ENCODE data around the gene CDKL5. TPM values are rescaled to one million over a fixed set of nuclear protein-coding genes. Genes with fewer than 3 reads are reported as not detected.

Gene CDKL5
- total RNA-seq, 1 experiment from 2014 or later: 1.2 TPM

DNA sequence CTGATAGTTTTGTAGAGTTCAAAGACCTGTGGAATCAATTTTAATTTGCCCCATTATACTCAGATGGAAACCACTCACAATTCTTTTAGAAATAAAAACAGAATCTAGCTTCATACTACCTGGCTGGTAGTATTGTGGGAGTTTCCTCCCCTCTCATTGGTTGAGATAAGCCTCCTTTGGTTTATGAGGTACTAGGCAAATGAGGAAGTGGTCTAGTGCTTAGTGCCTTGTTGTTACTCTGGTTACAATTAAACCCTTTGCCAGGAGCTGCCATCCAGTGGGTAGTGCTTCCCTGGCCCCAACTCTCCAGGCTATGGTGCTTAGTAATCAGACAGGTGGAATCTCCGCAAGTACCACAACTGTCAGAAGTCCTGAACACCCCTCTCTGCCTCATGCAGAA, 118.3 kb downstream of the CDKL5 start:
- POLR2A ChIA-PET: no interaction called here
- in situ Hi-C loops (cut with HindIII; ENCODE audit: low pct_unique_long_range_greater_than_20kb, low sequenced_read_pairs): no loop called here
- ATAC-seq (no peak), DNase-seq (ENCODE audit: low read depth, low spot score) (no peak)
- TF ChIP-seq POLR2AphosphoS5 (IDR thresholded peaks at IDR 0.05; ENCODE audit: low read depth, low read length): no peak
- no peak for TF ChIP-seq TCF7L2 (IDR thresholded peaks at IDR 0.05; ENCODE audit: low read depth, low read length)
- TF ChIP-seq, protein P1, sequence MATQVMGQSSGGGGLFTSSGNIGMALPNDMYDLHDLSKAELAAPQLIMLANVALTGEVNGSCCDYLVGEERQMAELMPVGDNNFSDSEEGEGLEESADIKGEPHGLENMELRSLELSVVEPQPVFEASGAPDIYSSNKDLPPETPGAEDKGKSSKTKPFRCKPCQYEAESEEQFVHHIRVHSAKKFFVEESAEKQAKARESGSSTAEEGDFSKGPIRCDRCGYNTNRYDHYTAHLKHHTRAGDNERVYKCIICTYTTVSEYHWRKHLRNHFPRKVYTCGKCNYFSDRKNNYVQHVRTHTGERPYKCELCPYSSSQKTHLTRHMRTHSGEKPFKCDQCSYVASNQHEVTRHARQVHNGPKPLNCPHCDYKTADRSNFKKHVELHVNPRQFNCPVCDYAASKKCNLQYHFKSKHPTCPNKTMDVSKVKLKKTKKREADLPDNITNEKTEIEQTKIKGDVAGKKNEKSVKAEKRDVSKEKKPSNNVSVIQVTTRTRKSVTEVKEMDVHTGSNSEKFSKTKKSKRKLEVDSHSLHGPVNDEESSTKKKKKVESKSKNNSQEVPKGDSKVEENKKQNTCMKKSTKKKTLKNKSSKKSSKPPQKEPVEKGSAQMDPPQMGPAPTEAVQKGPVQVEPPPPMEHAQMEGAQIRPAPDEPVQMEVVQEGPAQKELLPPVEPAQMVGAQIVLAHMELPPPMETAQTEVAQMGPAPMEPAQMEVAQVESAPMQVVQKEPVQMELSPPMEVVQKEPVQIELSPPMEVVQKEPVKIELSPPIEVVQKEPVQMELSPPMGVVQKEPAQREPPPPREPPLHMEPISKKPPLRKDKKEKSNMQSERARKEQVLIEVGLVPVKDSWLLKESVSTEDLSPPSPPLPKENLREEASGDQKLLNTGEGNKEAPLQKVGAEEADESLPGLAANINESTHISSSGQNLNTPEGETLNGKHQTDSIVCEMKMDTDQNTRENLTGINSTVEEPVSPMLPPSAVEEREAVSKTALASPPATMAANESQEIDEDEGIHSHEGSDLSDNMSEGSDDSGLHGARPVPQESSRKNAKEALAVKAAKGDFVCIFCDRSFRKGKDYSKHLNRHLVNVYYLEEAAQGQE (IDR thresholded peaks at IDR 0.05; ENCODE audit: insufficient read depth in 1 of 2, low read depth in 2 of 2, low read length in 1 of 2): no peak
- no peak for TF ChIP-seq SIN3A (IDR thresholded peaks at IDR 0.05; ENCODE audit: borderline replicate concordance, insufficient read depth, low read depth, low read length)
- TF ChIP-seq, protein P2, sequence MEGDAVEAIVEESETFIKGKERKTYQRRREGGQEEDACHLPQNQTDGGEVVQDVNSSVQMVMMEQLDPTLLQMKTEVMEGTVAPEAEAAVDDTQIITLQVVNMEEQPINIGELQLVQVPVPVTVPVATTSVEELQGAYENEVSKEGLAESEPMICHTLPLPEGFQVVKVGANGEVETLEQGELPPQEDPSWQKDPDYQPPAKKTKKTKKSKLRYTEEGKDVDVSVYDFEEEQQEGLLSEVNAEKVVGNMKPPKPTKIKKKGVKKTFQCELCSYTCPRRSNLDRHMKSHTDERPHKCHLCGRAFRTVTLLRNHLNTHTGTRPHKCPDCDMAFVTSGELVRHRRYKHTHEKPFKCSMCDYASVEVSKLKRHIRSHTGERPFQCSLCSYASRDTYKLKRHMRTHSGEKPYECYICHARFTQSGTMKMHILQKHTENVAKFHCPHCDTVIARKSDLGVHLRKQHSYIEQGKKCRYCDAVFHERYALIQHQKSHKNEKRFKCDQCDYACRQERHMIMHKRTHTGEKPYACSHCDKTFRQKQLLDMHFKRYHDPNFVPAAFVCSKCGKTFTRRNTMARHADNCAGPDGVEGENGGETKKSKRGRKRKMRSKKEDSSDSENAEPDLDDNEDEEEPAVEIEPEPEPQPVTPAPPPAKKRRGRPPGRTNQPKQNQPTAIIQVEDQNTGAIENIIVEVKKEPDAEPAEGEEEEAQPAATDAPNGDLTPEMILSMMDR (IDR thresholded peaks at IDR 0.05): no peak
- CTCF ChIA-PET: no interaction called here
- Histone ChIP-seq H3K9me3 (ENCODE audit: control insufficient read depth, insufficient read depth, low read depth, low read length) (no peaks in the 10 kb centered on the region), H3K27me3 (ENCODE audit: control insufficient read depth, insufficient read depth, low read length) (no peaks in the 10 kb centered on the region), H3K4me1 (ENCODE audit: control insufficient read depth, insufficient read depth, low read length) (no peaks in the 10 kb centered on the region), H3K4me3 (ENCODE audit: low read depth in 2 of 2, low read length in 2 of 2) (no peak overlapping the region), H3K27ac (ENCODE audit: low read length) (no peak overlapping the region), H3K36me3 (ENCODE audit: control insufficient read depth, insufficient read depth, low read length) (no peaks in the 10 kb centered on the region)
- intact Hi-C loops (cut with micrococcal nuclease; ENCODE audit: unreplicated experiment): no loop called here
- BruUV-seq (replicated peaks): no TSS peak

DNA sequence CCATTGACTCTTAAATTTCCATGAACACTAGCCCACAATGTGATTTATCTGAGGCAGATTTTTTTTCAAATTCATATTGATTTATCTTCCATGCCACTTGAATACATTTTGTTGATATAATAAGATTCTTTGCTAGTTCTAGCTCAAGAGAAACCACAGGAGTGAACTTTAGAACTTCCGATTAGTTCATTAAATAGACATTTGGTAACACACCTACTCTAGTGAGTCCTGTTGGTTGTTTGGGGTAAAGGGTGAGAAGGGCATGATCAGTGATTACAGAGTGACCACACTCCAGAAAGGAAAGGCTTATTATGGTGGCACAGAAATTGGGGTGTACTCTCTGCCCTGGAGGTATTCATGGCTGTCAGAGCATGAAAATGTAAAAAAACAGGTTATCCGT, 120.4 kb downstream of the CDKL5 start:
- ChIA-PET CTCF (no interaction called here), POLR2A (no interaction called here)
- intact Hi-C loops (cut with micrococcal nuclease; ENCODE audit: unreplicated experiment): no loop called here

More for the DNA sequence above, 120.4 kb downstream of the CDKL5 start:
- TF ChIP-seq SIN3A (IDR thresholded peaks at IDR 0.05; ENCODE audit: borderline replicate concordance, insufficient read depth, low read depth, low read length): no peak
- TF ChIP-seq, protein P1 (IDR thresholded peaks at IDR 0.05; ENCODE audit: insufficient read depth in 1 of 2, low read depth in 2 of 2, low read length in 1 of 2): no peak
- TF ChIP-seq, protein P2 (IDR thresholded peaks at IDR 0.05): no peak
- TF ChIP-seq POLR2AphosphoS5 (IDR thresholded peaks at IDR 0.05; ENCODE audit: low read depth, low read length): no peak
- H3K4me3 ChIP-seq (ENCODE audit: low read depth in 2 of 2, low read length in 2 of 2): no peak overlapping the region
- no peaks in the 10 kb centered on the region for H3K36me3 ChIP-seq (ENCODE audit: control insufficient read depth, insufficient read depth, low read length)
- H3K9me3 ChIP-seq (ENCODE audit: control insufficient read depth, insufficient read depth, low read depth, low read length): no peaks in the 10 kb centered on the region
- no peaks in the 10 kb centered on the region for H3K27me3 ChIP-seq (ENCODE audit: control insufficient read depth, insufficient read depth, low read length)
- H3K27ac ChIP-seq (ENCODE audit: low read length): no peak overlapping the region
- in situ Hi-C loops (cut with HindIII; ENCODE audit: low pct_unique_long_range_greater_than_20kb, low sequenced_read_pairs): no loop called here
- ATAC-seq (no peak), DNase-seq (ENCODE audit: low read depth, low spot score) (no peak)
- no peaks in the 10 kb centered on the region for H3K4me1 ChIP-seq (ENCODE audit: control insufficient read depth, insufficient read depth, low read length)
- BruUV-seq (replicated peaks): no TSS peak

Data from Panc1 (cell line).